GM18498 (cell line): ENCODE results near the gene CAPRIN2.

Source experiments
- ATAC-seq: cut with Tn5 transposase; IDR thresholded peaks from one replicate; pipeline ENCODE4 v1.9.1; 2021; ENCODE audit warnings: mild to moderate bottlenecking, moderate library complexity; ENCODE audit not compliant: unreplicated experiment

CAPRIN2 gene

GRCh38 chr12:30769802-30770201 is 15.1 kb upstream of the CAPRIN2 start:
- ATAC-seq = no peak

DNA sequence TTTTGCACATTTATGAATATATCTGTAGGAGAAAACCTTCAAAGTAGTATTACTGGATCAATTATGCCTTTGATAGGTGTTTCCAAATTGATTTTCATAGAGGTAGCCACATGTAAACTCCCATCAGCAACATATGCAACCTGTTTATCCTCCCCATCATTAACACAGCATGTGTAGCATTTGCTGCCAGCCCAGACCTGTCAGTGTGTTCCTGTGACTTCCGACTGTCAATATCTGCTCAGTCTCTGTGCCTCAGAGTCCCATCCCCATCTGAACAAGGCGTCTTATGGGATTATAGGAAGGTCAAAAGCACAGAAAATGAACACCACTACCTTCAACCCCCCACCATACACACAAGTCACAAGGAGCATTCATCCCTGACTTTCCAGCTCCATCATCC is 9.5 kb upstream of the CAPRIN2 start:
- ATAC-seq = no peak

GRCh38 chr12:30763053-30763452 is 8.3 kb upstream of the CAPRIN2 start:
- ATAC-seq = no peak

GRCh38 chr12:30761730-30762129 is 7.0 kb upstream of the CAPRIN2 start:
- no peak for ATAC-seq

DNA sequence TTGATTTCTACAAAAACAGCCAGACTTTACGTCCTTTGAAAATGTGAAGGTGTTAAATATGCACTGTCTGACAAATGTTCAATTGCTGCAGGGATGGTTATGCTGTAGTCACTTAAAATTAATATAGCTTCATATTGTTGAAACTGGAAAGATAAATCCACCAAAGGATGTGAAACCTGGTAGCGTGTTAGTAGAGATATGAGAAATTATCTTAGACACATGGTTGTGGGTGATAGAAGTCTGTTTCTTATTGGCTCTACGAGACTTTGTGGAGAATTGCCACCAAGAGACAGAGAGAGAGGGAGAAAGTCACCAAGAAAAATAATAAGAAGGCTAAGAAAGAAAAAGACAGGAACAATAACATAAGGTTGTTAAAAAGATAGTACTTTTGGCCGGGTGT is 2.6 kb upstream of the CAPRIN2 start:
- no peak for ATAC-seq

DNA sequence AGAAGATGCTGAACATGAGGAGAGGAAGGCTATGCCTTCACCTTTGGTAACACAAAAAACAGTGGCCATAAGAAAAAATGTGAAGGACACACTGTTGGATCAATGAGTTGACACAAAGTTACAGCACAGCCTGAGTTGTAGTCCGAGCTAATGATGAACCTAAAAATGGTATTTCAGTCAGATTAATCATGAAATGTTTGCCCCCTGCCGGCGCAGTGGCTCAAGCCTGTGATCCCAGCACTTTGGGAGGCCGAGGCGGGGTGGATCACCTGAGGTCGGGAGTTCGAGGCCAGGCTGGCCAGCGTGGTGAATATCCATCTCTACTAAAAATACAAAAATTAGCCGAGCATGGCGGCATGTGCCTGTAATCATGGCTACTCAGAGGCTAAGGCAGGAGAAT is 1.3 kb upstream of the CAPRIN2 start:
- no peak for ATAC-seq

DNA sequence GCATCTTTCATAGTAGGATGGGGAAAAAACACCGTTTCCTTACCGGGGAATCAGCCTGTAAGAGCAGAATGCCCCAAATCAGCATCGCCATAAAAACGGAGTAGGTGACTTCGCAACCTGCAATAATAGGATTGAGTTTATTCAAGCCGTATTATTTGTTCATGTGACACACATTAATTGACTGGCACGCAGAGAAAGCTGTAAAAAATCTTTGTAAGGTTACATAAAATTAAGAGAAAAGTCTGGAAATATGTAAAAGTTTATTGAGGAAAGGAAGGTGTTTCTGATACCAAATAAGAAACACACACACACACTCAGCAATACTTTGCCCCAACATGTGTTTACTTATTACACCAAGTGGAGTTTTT is 628 bp upstream of the CAPRIN2 start:
- ATAC-seq = no peak

DNA sequence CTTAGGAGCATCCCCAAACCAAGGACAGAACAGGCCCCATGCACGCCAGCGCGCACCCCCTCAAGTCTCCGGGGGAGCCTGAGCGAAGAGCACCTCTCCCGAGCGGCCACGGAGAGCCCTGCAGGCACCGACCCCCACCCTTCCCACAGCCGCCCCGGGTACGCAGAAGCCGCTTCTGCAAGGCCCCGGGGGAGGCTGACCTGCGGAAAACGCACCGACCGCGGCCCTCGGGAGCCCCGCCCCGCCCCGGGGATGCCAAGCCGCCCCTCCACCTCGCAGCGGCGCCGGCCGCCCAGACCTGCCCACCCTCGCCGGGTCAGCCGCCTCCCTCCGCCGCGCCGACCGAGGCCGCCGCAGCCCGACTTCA is 385 bp downstream of the CAPRIN2 start:
- ATAC-seq = peak; percentile 49

DNA sequence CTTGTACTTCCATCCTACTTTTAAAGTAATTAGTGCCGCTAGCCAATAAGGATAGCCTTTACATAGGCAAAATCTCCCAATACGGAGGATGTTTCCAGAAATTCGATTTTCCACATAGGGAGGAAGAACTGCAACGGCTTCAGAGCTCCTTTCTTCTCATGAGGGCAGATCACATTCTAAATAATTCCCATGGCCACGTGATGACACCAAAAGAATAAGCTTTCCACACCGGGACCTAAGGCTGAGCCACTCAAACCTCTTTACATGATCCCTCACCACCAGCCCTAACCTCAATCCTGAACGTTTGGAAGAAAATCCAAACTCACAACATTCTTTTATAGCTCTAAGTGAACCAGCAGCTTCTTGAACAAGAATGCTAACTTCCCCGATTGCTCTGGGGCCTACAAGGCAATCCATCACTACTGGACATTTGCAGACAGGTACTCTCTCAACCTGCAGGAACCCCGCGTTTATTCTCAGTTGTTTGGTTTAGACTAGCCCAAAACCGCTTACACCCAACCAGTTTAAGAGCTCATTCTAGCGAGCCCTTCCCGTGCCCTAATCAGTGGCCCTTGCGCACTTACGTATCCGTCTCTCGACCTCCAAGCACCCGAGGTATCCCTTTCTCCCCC is 884 bp downstream of the CAPRIN2 start:
- no peak for ATAC-seq

- no peak for ATAC-seq
These were observed 1.5 kb downstream of the CAPRIN2 start for GRCh38 chr12:30753233-30753632.

- ATAC-seq = no peak
These were observed 2.5 kb downstream of the CAPRIN2 start for GRCh38 chr12:30752255-30752654.

- ATAC-seq = no peak
These were observed 6.6 kb downstream of the CAPRIN2 start for GRCh38 chr12:30748147-30748546.

DNA sequence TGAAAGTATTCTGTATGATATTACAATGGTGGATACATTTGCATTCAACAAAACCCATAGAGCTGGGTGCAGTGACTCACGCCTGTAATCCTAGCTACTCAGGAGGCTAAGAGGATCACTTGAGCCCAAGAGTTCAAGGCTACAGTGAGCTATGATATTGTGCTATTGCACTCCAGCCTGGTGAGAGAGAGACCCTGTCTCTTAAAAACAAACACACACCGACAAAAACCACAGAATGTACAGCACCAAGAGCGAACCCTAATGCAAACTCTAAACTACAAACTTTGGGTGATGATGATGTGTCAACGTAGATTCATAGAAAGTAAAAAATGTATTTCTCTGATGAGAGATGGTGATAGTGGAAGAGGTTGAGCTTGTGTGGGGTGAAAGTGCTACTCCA is 8.6 kb downstream of the CAPRIN2 start:
- ATAC-seq = no peak

- no peak for ATAC-seq
These were observed 10.4 kb downstream of the CAPRIN2 start for GRCh38 chr12:30744321-30744720.

GRCh38 chr12:30740274-30740673 is 14.5 kb downstream of the CAPRIN2 start:
- no peak for ATAC-seq

DNA sequence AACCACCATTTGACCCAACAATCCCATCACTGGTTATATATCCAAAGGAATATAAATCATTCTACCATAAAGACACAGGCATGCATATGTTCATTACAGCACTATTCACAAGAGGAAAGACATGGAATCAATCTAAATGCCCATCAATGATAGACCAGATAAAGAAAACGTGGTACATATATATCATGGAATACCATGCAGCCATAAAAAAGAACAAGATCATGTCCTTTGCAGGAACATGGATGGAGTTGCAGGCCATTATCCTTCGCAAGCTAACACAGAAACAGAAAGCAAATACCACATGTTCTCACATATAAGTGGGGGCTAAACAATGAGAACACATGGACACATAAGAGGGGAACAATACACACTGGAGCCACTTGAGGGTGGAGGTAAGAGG is 15.7 kb downstream of the CAPRIN2 start:
- ATAC-seq = no peak

GRCh38 chr12:30732954-30733637 is 21.7 kb downstream of the CAPRIN2 start:
- ATAC-seq = no peak

GRCh38 chr12:30730011-30730410 is 24.7 kb downstream of the CAPRIN2 start:
- no peak for ATAC-seq

DNA sequence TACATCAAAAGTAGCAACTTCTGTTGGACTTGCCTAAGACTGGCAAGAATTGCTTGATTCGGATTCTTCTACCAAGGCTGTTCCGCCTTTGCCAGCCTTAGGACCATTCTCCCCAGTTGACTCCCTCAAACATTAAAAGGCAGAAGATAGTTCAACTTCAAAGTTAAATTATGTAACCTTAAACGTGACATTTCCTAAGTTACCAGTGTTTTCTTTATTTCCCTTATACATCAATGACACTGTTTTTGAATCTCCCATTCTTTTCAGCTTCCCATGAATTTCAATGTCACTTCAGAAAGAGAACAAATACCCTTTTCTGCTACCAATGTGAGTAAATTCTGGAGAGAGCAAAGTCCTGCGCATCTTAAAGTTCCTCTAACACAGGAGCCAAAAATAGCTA is 25.2 kb downstream of the CAPRIN2 start:
- no peak for ATAC-seq

DNA sequence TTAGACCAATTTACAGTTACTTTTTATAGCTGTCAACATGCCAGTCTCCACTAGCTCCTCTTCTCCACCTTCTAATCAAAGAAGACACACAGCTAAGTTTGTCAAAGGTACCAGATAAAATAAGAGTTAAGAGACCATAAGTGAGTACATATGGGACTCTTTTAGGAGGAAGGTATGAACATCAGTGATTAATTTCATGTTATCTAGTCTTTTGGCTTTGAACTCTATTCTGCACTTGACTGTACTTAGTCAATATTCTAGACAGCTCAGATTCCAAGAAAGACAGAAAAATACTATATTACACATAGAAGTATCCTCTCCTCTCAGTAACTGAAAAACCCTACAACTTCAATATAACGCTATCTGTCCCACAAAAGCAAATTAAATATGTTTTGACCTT is 28.1 kb downstream of the CAPRIN2 start:
- ATAC-seq = no peak

DNA sequence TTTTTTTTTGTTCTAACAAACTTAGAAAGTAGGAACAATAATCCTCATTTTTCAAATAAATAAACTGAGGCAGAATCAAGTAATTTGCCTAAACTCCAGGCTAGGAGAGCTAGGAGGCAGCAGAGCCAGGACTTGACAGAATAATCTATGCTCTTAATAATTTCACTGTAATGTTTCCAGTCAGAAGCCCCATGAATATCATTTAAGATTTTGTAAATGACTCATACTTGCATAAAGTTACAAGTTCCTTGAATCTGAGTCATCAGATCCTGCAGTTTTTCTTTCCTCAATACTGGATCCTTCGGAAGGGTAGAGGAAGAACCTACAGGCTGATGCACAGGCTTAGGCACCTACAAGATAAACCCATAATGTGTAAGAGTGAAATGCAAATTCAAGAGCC is 29.0 kb downstream of the CAPRIN2 start:
- no peak for ATAC-seq

- ATAC-seq = no peak
These were observed 35.7 kb downstream of the CAPRIN2 start for GRCh38 chr12:30719060-30719459.
